PC-3 (cell line): ENCODE data around the gene LAIR2. TPM values are rescaled to one million over a fixed set of nuclear protein-coding genes. Genes with fewer than 3 reads are reported as not detected.

Experiments used
- ATAC-seq: fragments of 200-7000 bp; cut with Tn5 transposase; 2 replicates; pipeline ENCODE4 v1.9.1; 2020; ENCODE audit warnings: mild to moderate bottlenecking, moderate library complexity
- BruUV-seq: library from RNA; stranded (reverse); fragments of 400-500 nt; replicated peaks from 2 replicates; lab custom pipeline; 2021; lab: Mats Ljungman, UMichigan
- CTCF ChIA-PET: fragments of 300-600 bp; sonication (Branson Sonifier 250); formaldehyde crosslinking; loops from one replicate; lab custom pipeline; 2022; ENCODE audit warnings: antibody characterized with exemption; lab: Charles Lee
- POLR2A ChIA-PET: fragments of 300-600 bp; sonication (Branson Sonifier 250); formaldehyde crosslinking; loops from one replicate; lab custom pipeline; 2022; ENCODE audit warnings: antibody characterized with exemption; ENCODE audit not compliant: unreplicated experiment; lab: Charles Lee
- DNase-seq: peaks from one replicate; pipeline ENCODE4 v3.0.0-alpha.2; 2015
- H2AFZ ChIP-seq: fragments of 300-600 bp; sonication (generic); 2 replicates; pipeline ENCODE4 v1.6.0; 2016; ENCODE audit warnings: antibody characterized with exemption, low read length
- H3F3A ChIP-seq: fragments of 300-600 bp; sonication (generic); one replicate; pipeline ENCODE4 v1.6.0; 2017; ENCODE audit warnings: antibody characterized with exemption, low read length, control low read depth, mild to moderate bottlenecking; ENCODE audit not compliant: unreplicated experiment
- H3K27ac ChIP-seq: fragments of 300-600 bp; sonication (generic); 2 replicates; pipeline ENCODE4 v1.5.1; 2016; ENCODE audit warnings: mild to moderate bottlenecking, low read length
- H3K27me3 ChIP-seq: fragments of 300-600 bp; sonication (generic); 2 replicates; pipeline ENCODE4 v1.6.1; 2016; ENCODE audit warnings: low read length, mixed read lengths
- H3K36me3 ChIP-seq: fragments of 300-600 bp; sonication (generic); 2 replicates; pipeline ENCODE4 v1.6.1; 2016; ENCODE audit warnings: low read depth, mixed run types, low read length, mixed read lengths
- H3K4me1 ChIP-seq: fragments of 300-600 bp; sonication (generic); 2 replicates; pipeline ENCODE4 v1.5.1; 2016; ENCODE audit warnings: low read length; ENCODE audit not compliant: insufficient read depth
- H3K4me2 ChIP-seq: fragments of 300-600 bp; sonication (generic); 2 replicates; pipeline ENCODE4 v1.6.0; 2016; ENCODE audit warnings: low read length
- H3K4me3 ChIP-seq: fragments of 300-600 bp; sonication (generic); 2 replicates; pipeline ENCODE4 v1.5.1; 2016; ENCODE audit warnings: mild to moderate bottlenecking, low read length, mixed read lengths
- H3K79me2 ChIP-seq: fragments of 300-600 bp; sonication (generic); 2 replicates; pipeline ENCODE4 v1.6.1; 2017; ENCODE audit warnings: low read length, mixed read lengths
- H3K9ac ChIP-seq: fragments of 300-600 bp; sonication (generic); 2 replicates; pipeline ENCODE4 v1.6.0; 2016; ENCODE audit warnings: mild to moderate bottlenecking, low read length
- H3K9me2 ChIP-seq: fragments of 300-600 bp; sonication (generic); replicated peaks from 2 replicates; pipeline ENCODE4 v1.6.1; 2016; ENCODE audit warnings: mixed run types, low read length, mixed read lengths
- H3K9me3 ChIP-seq: fragments of 300-600 bp; sonication (generic); 2 replicates; pipeline ENCODE4 v1.6.1; 2016; ENCODE audit warnings: low read length, mixed read lengths
- H4K20me1 ChIP-seq: fragments of 300-600 bp; sonication (generic); 2 replicates; pipeline ENCODE4 v1.6.1; 2016; ENCODE audit warnings: low read length, mixed read lengths
- EZH2 ChIP-seq: fragments of 300-600 bp; sonication (generic); IDR thresholded peaks from one replicate; pipeline ENCODE4 v1.6.1; 2017; ENCODE audit warnings: antibody characterized with exemption, mild to moderate bottlenecking, low read length; ENCODE audit not compliant: unreplicated experiment
- EZH2phosphoT487 ChIP-seq: fragments of 300-600 bp; sonication (generic); IDR thresholded peaks from 2 replicates; pipeline ENCODE4 v1.6.1; 2018; ENCODE audit warnings: mild to moderate bottlenecking, antibody characterized with exemption, low read length, borderline replicate concordance
- intact Hi-C: fragments of 100-400 bp; cut with micrococcal nuclease; formaldehyde crosslinking; loops from 2 replicates; pipeline ENCODE4 v1.9.0; 2023
- total RNA-seq: library from RNA; depleted of rRNA; stranded (reverse); fragments of >200 nt; gene quantifications from 2 replicates; pipeline ENCODE4 v1.2.3, GENCODE V29; 2014
- TF ChIP-seq, protein P1 (sequence below): fragments of 300-600 bp; sonication (generic); conservative IDR thresholded peaks from 2 replicates; pipeline ENCODE4 v1.5.1; 2017; ENCODE audit warnings: antibody characterized with exemption, low read depth, mild to moderate bottlenecking, low read length

LAIR2 gene
- total RNA-seq, 1 experiment from 2014 or later: not detected

DNA sequence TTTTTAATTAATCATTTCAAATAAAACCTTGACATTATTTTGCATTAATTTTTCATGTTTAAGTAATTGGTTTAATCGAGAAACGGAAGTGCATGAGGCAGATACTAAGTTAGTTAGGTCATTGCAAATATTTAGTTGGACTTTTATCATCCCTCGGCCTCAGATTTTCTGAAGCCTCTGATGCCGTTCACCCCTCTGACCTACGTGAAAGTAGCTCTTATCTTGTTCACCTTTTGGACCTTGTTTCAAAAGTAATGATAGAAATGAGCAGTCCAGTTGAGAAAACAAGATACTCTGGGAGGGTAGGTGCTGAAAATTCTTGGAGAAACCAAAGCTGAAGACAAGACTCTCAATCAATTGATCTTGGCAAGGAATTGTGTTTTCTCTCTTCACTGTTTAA, 23.0 kb downstream of the LAIR2 start:
- Histone ChIP-seq H4K20me1 (no peaks in the 10 kb centered on the region), H3K36me3 (no peaks in the 10 kb centered on the region), H3K9ac (no peak overlapping the region), H3K9me3 (no peaks in the 10 kb centered on the region), H3K4me3 (no peak overlapping the region), H3K27ac (no peak overlapping the region), H3K4me1 (peaks cover 12% of the 10 kb centered on the region), H3K9me2 (no peaks in the 10 kb centered on the region), H2AFZ (no peak overlapping the region), H3K4me2 (no peak overlapping the region), H3F3A (no peaks in the 10 kb centered on the region), H3K79me2 (no peaks in the 10 kb centered on the region), H3K27me3 (peaks cover 78% of the 10 kb centered on the region)
- DNase-seq: no peak
- TF ChIP-seq, protein P1, sequence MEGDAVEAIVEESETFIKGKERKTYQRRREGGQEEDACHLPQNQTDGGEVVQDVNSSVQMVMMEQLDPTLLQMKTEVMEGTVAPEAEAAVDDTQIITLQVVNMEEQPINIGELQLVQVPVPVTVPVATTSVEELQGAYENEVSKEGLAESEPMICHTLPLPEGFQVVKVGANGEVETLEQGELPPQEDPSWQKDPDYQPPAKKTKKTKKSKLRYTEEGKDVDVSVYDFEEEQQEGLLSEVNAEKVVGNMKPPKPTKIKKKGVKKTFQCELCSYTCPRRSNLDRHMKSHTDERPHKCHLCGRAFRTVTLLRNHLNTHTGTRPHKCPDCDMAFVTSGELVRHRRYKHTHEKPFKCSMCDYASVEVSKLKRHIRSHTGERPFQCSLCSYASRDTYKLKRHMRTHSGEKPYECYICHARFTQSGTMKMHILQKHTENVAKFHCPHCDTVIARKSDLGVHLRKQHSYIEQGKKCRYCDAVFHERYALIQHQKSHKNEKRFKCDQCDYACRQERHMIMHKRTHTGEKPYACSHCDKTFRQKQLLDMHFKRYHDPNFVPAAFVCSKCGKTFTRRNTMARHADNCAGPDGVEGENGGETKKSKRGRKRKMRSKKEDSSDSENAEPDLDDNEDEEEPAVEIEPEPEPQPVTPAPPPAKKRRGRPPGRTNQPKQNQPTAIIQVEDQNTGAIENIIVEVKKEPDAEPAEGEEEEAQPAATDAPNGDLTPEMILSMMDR: no peak
- TF ChIP-seq EZH2 (no peak), EZH2phosphoT487 (no peak)
- intact Hi-C loops: no loop called here
- ChIA-PET CTCF (no interaction called here), POLR2A (no interaction called here)
- ATAC-seq: no peak
- no TSS peak for BruUV-seq

DNA sequence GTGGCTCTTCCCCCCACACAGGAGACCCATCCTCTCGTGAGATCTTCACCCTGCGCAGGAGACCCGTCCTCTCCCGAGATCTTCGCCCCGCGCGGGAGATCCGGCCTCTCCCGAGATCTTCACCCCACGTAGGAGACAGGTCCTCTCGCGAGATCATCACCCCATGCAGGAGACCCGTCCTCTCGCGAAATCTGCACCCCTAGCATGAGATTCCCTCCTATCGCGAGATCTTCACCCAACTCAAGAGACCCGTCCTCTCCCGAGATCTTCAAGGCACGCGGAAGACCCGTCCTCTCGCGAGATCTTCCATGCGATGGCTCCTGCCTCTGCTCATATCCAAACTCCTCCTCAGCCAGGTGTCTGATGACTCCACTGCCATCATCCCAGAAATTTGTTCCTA, 24.3 kb downstream of the LAIR2 start:
- H3K9ac ChIP-seq: no peak overlapping the region
- H3F3A ChIP-seq: no peaks in the 10 kb centered on the region
- no peak for DNase-seq
- H3K9me3 ChIP-seq: no peaks in the 10 kb centered on the region
- H2AFZ ChIP-seq: no peak overlapping the region
- H3K36me3 ChIP-seq: no peaks in the 10 kb centered on the region
- CTCF ChIA-PET: no interaction called here
- no peaks in the 10 kb centered on the region for H4K20me1 ChIP-seq
- no peak overlapping the region for H3K4me3 ChIP-seq
- H3K4me1 ChIP-seq: peaks cover 12% of the 10 kb centered on the region
- H3K27me3 ChIP-seq: peaks cover 78% of the 10 kb centered on the region
- no TSS peak for BruUV-seq
- H3K4me2 ChIP-seq: no peak overlapping the region
- H3K27ac ChIP-seq: no peak overlapping the region
- no peaks in the 10 kb centered on the region for H3K9me2 ChIP-seq
- ATAC-seq: no peak
- intact Hi-C loops: no loop called here
- no peaks in the 10 kb centered on the region for H3K79me2 ChIP-seq
- no peak for TF ChIP-seq EZH2
- TF ChIP-seq, protein P1: no peak
- TF ChIP-seq EZH2phosphoT487: no peak
- POLR2A ChIA-PET: no interaction called here

DNA sequence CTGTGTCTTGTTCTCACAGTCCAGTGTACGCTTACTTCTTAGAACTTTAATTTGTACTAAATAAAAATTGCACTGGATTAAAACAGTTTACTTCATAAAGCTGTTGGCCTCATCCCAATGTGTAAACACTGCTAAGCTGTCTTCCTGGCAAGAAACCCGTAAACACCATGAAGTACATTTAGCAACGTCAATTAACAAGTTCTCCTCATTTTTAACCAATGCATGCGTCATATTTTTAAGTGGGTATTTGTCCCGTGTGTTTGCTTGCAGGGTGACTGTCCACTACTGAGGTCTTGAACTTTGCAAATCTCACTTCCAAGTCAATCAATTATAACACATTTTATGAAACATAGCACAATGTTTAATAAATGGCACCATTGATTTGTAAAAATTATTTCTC, 28.2 kb downstream of the LAIR2 start:
- Histone ChIP-seq H3K4me3 (no peak overlapping the region), H3K79me2 (no peaks in the 10 kb centered on the region), H3K27me3 (peaks cover 98% of the 10 kb centered on the region), H3F3A (no peaks in the 10 kb centered on the region), H3K4me2 (no peak overlapping the region), H3K27ac (no peak overlapping the region), H2AFZ (no peak overlapping the region), H3K4me1 (no peaks in the 10 kb centered on the region), H4K20me1 (no peaks in the 10 kb centered on the region), H3K9me2 (no peaks in the 10 kb centered on the region), H3K36me3 (no peaks in the 10 kb centered on the region), H3K9ac (no peak overlapping the region), H3K9me3 (no peaks in the 10 kb centered on the region)
- no peak for ATAC-seq
- CTCF ChIA-PET: no interaction called here
- intact Hi-C loops: no loop called here
- POLR2A ChIA-PET: no interaction called here
- BruUV-seq: no TSS peak
- no peak for TF ChIP-seq EZH2
- no peak for TF ChIP-seq EZH2phosphoT487
- TF ChIP-seq, protein P1: no peak
- DNase-seq: no peak
